GM10266 (cell line): ENCODE data around the gene PARD3B.

ENCODE experiments used
- DNase-seq: peaks from one replicate; pipeline ENCODE4 v3.0.0; 2012; ENCODE audit errors: extremely low spot score
- TF ChIP-seq, protein P1 (sequence below): IDR thresholded peaks from 2 replicates; pipeline ENCODE4 v1.5.1; 2012; ENCODE audit warnings: mild to moderate bottlenecking, low read depth; ENCODE audit not compliant: control insufficient read depth, insufficient read depth; ENCODE audit errors: missing control alignments

Gene PARD3B

DNA sequence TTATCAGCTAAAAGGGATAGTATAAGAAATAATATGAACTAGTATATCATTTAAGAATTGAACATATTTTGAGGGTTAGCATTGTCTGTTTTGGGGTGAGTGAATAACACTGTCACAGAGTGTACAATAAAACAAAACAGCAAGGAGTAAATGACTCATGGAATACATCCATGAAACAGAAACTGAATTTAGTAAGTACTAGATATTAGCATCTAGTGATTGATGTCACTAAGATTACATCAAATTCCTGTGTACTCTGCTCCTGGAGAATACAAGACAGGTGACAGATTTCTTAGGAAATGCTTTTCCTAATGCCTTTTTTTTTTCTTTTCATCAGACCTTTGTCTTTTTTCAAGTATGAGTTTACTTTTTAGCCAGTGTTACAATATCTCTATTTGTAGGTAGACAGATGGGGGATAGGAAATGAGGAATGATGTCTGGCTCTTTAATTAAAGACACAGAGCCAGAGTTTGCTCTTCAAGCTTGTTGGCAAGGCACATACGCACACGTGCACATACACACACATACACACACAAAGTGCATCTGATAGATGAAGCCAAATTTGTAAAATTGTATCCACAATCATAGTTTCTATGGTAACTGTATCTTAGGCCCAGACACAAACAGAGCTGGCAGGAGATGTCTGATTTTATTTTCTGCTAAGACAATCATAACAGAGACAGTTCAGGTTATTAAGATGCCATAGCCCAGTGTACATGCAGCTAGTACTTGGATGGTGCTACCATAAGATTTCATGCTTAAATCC, 998.8 kb downstream of the PARD3B start:
- TF ChIP-seq, protein P1, sequence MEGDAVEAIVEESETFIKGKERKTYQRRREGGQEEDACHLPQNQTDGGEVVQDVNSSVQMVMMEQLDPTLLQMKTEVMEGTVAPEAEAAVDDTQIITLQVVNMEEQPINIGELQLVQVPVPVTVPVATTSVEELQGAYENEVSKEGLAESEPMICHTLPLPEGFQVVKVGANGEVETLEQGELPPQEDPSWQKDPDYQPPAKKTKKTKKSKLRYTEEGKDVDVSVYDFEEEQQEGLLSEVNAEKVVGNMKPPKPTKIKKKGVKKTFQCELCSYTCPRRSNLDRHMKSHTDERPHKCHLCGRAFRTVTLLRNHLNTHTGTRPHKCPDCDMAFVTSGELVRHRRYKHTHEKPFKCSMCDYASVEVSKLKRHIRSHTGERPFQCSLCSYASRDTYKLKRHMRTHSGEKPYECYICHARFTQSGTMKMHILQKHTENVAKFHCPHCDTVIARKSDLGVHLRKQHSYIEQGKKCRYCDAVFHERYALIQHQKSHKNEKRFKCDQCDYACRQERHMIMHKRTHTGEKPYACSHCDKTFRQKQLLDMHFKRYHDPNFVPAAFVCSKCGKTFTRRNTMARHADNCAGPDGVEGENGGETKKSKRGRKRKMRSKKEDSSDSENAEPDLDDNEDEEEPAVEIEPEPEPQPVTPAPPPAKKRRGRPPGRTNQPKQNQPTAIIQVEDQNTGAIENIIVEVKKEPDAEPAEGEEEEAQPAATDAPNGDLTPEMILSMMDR = no peak
- DNase-seq = no peak

DNA sequence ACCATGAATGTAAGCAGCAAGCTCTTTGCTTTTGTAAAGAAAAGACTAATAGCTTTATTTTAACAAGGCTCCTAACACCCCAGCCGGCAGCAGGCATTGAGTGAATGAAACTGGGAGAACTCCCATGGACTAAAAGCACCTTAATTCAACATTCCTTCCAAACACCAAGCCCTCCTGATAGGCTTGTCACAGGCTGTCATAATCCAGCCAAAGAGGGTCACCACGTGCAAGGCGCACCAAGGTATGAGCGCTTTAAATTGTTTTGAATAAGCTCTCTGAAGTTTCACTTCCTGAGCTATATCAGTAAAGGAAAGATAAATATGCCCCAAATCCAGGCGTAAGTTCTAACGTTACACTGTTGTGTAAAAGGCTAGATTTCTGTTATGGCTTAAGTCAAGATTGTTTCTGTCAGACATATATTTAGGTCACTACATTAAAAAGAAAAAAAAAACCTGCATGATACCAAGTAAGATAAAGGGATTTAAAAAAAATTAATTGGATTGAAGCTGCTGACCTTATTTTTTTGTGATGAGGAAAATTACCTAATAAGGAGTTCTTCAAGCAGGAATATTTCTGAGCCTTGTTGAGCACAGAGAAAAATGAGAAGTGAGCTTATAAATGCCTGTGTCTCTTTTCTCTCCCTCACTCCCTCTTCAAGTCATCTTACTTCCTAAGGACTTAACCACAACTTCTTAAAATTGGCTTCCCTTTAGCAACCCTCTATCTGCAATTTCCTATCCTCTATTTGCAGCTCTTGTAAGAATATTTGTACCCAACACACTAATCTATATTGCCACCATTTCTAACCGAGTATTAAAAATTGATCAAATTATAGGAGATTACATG, 1000.9 kb downstream of the PARD3B start:
- DNase-seq = no peak
- TF ChIP-seq, protein P1 = no peak

DNA sequence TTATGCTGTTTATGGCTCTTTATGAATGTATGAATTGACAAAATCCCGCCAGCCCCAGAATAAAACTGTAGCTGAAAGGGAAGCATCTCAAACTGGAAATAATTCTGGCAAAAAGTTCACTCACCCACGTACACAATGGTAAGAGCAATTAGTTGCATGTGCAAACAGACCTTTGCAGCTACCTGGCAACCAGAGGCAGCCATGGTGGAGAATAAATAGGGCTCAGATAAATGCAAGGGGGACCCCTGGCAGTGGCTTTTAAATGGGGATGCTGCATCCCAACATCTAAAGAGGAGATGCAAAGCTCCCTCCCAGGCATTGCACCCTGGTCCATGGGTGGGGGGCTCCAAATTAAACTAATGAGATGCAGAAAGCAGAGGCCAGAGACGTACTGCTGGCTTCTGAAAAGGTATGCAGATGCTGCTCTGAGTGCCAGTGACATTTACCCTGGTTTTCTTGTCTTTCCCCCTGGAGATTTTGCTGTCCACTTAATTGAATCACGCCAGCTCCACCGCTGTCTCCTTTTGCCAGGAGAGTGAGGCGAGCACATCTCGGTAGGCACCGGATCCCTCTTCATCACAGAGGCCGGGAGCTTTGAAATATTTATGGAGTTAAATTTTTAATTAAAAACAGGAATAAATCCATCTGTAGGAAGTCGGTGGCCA, 1010.4 kb downstream of the PARD3B start:
- TF ChIP-seq, protein P1 = no peak

DNA sequence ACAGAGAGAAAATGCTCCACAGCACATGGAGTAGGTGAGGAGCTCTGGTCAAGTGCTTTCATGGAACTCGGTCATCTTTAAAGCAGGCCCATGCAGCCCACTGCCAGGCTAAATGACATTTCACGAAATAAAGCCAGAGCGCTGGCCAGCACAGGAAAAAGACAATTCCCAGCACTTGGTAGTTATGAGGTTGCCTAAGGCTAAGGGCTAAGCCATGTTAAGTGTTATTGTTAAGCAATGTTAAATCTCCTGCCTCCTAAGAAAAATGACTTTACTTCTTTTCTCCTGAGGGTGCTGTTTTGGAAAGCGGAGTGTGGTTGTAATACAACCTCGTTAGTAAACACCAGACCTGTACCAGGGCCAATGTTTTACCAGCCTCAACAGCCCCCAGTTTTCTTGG, 1011.1 kb downstream of the PARD3B start:
- TF ChIP-seq, protein P1 = no peak
- DNase-seq = no peak

More for the DNA sequence above, 1010.4 kb downstream of the PARD3B start:
- DNase-seq = no peak

DNA sequence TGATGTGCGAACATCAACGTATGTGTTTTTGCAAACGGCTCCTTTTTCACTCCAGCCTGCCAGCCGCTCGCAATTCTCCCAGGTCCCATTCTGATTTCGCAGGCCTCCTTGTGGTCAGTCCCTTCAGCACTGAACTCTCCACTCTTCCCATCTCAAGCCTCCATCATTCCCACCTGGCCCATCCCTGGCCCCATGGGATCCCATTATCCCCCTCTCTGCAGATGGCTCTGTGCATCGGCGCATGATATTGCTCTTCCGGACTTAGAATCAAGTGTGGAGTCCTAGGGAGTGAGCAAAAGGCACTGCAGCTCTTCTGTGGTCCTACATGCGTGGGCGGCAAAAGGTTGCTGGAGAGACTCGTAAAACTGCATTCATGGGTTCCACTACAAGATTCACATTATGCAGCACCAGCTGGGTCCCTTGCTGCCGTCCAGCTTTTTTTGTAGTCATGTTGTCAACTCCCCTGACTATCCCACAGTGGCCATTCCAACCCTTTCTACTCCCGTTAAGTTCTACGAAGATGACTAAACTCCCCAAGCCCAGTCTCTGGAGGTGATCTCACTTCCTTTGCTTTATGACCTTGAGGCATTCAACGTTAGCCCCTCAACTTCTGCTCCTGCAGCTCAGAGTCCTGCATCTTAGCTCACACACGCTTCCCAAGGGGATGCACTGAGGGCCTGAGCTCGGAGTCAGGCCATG, 1011.7 kb downstream of the PARD3B start:
- DNase-seq = no peak
- TF ChIP-seq, protein P1 = no peak

DNA sequence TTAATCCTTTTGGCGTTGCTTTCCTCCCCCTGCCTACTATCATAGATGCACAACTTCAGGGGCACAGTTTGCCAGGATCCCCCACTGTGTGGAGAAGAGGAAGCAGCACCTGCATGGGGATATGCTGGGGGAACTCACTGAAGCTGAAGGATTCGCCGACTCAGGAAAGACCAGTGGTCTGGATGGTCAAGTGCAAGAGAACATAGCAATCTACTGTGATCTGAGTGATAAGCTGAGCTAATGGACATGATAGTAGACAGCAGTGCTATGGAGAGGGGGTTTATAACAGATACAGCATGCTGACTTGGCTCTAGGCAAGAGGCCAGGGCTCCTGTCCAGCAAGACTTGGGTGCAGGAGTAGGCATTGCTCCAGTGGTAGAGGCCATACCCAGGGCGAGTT, 1012.6 kb downstream of the PARD3B start:
- TF ChIP-seq, protein P1 = no peak
- no peak for DNase-seq
